IgD-negative memory B cell (primary cell): ENCODE results near the gene UGT2B7. TPM values are rescaled to one million over a fixed set of nuclear protein-coding genes. Genes with fewer than 3 reads are reported as not detected.

Experiments
- polyA plus RNA-seq: library from polyadenylated mRNA; unstranded; fragments of 300-500 nt; fragmentation: Illumina TruSeq; gene quantifications from one replicate; pipeline ENCODE4 v1.2.3, GENCODE V29; 2021

The UGT2B7 gene
- polyA plus RNA-seq, 1 donor from 2014 or later = not detected

Other genes starting within 250 kb of the UGT2B7 start
- gene UGT2A3, start 144.7 kb upstream of the UGT2B7 start, polyA plus RNA-seq = not detected
- not detected for gene UGT2B11, start 118.3 kb downstream of the UGT2B7 start, polyA plus RNA-seq
- gene UGT2B28, start 184.0 kb downstream of the UGT2B7 start, polyA plus RNA-seq = not detected